ENCODE results near the gene TNIP2. TPM values are rescaled to one million over a fixed set of nuclear protein-coding genes. Genes with fewer than 3 reads are reported as not detected.
A peak's percentile ranks its signal among the peaks of the same experiment; 100 is the strongest.
"Not testable (repeated sequence)": the region's sequence is repeated elsewhere in the genome, so short reads cannot be mapped to it uniquely, and the experiment has no call there.

Gene TNIP2
- total RNA-seq, 4 donors from 2014 or later = 56.1 to 85.5 (median 75.4) TPM

DNA sequence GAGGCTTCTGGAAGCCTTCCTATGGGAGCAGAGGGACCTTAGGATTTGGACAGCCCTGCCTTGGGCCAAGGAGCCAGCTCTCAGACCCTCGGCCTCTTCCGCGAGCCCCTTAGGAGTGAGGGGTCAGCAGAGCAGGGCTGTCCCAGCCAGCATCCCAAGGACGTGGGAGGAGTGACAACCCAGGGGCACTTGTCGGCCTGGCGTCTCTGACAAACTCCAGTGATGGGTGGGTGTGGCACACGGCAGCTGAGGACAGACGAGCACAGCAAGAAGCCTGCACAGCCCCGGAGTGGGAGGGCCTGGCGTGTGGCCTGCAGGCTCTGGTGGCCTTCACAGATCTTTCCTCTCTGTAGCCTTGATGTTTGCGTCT lies 11.6 kb upstream of the TNIP2 start:
- Histone ChIP-seq H3K27ac (replicated peaks in 1 of 4) (no peak overlapping the region), H3K9me3 (no peaks in the 10 kb centered on the region), H3K4me3 (no peak overlapping the region), H3K36me3 (no peaks in the 10 kb centered on the region), H3K4me1 (peaks cover 6 to 15% (median 14%) of the 10 kb centered on the region in 4 donors), H3K27me3 (peaks cover 0 to 6% (median 0%) of the 10 kb centered on the region in 4 donors)
- WGBS = 82% methylated on average over 11 of the region's 11 CpGs
- no peak for DNase-seq (ENCODE audit: extremely low spot score)
- intact Hi-C loops (cut with DNase I) = loop anchor here (10.0 kb wide), 3 partner anchors 167 to 267 kb away; partner anchors contain the start of genes GRK4 and NOP14
- TF ChIP-seq POLR2A (IDR thresholded peaks at IDR 0.05; ENCODE audit: low read depth) = no peak
- no peak for TF ChIP-seq POLR2AphosphoS5 (IDR thresholded peaks at IDR 0.05)
- TF ChIP-seq, protein P1, sequence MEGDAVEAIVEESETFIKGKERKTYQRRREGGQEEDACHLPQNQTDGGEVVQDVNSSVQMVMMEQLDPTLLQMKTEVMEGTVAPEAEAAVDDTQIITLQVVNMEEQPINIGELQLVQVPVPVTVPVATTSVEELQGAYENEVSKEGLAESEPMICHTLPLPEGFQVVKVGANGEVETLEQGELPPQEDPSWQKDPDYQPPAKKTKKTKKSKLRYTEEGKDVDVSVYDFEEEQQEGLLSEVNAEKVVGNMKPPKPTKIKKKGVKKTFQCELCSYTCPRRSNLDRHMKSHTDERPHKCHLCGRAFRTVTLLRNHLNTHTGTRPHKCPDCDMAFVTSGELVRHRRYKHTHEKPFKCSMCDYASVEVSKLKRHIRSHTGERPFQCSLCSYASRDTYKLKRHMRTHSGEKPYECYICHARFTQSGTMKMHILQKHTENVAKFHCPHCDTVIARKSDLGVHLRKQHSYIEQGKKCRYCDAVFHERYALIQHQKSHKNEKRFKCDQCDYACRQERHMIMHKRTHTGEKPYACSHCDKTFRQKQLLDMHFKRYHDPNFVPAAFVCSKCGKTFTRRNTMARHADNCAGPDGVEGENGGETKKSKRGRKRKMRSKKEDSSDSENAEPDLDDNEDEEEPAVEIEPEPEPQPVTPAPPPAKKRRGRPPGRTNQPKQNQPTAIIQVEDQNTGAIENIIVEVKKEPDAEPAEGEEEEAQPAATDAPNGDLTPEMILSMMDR (IDR thresholded peaks at IDR 0.05) = no peak
- TF ChIP-seq EP300 (IDR thresholded peaks at IDR 0.05) = no peak

DNA sequence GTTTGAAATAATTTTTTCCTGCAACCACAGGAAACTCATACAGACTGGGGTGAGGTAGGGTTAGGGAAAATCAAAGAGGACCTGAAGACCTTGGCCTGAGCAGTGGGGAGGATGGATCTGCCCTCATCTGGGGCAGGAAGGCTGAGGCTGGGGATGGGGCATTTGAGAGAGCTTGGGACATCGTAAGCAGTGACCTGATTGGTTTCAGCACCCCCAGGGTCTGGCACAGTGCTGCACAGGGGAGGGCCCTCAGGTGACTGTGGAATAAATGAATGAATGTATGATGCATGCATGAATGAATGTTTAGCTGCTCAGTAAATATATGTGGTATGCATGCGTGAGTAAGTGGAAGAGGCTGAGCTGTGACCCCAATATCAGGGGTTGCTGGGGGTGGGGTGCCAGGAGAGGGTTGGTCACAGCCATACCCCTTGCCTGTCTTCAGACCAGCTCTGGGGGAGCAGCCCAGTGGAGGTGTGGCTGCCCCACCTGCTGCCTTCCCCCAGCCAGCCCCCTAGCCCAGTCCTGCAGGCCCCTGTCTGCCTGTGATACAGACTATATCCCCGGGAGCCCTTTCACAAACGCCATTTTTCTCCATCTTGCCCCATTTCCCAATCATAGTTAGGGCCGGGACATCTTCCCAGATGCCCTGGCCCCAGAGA lies 11.0 kb upstream of the TNIP2 start:
- intact Hi-C loops (cut with DNase I) = loop anchor here (10.0 kb wide), 3 partner anchors 168 to 268 kb away; partner anchors contain the start of genes GRK4 and NOP14
- TF ChIP-seq POLR2AphosphoS5 (IDR thresholded peaks at IDR 0.05) = no peak
- TF ChIP-seq EP300 (IDR thresholded peaks at IDR 0.05) = no peak
- TF ChIP-seq, protein P1 (IDR thresholded peaks at IDR 0.05) = no peak
- no peak for TF ChIP-seq POLR2A (IDR thresholded peaks at IDR 0.05; ENCODE audit: low read depth)

DNA sequence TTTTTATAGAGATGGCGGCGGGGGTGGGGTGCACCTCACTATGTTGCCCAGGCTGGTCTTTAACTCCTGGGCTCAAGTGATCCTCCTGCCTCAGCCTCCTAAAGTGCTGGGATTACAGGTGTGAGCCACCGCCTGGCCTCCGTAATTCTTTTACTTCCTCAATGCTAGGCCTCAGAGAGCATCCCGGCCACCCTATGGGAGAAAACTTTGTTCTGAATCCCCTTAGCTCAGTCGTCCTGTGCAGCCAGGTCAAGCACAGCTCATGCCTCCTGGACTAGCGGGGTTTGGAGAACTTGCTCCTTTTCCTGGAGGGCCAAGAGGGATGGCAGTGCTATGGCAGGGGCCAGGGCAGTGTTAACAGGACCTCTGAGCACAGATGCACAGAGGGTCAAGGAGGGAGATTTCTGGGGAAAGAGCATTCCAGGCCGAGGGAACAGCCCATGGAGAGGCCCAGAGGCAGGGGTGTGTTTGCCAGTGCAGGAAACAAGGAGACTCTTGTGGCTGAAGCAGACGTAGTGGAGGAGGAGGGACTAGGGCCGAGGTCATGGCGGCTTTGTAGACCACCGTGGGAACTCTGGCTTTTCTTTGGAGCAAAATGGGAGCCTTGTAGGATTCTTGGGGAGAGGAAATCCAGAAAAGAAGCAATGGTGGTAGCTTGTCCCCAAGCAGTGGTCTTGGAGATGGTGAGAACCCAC lies 9.8 kb upstream of the TNIP2 start:
- Histone ChIP-seq H3K4me3 (no peak overlapping the region), H3K36me3 (no peaks in the 10 kb centered on the region), H3K27me3 (peaks cover 0 to 6% (median 0%) of the 10 kb centered on the region in 4 donors), H3K4me1 (peaks cover 6 to 15% (median 14%) of the 10 kb centered on the region in 4 donors), H3K9me3 (no peaks in the 10 kb centered on the region), H3K27ac (replicated peaks in 1 of 4) (no peak overlapping the region)
- intact Hi-C loops (cut with DNase I) = loop anchor here (10.0 kb wide), 3 partner anchors 169 to 269 kb away; partner anchors contain the start of genes GRK4 and NOP14
- DNase-seq (ENCODE audit: extremely low spot score) = no peak
- no peak for TF ChIP-seq POLR2AphosphoS5 (IDR thresholded peaks at IDR 0.05)
- no peak for TF ChIP-seq POLR2A (IDR thresholded peaks at IDR 0.05; ENCODE audit: low read depth)
- no peak for TF ChIP-seq EP300 (IDR thresholded peaks at IDR 0.05)
- TF ChIP-seq, protein P1 (IDR thresholded peaks at IDR 0.05) = no peak
- WGBS = 93% methylated on average over 11 of the region's 12 CpGs

More for the DNA sequence above, 11.0 kb upstream of the TNIP2 start:
- 90% methylated on average over 5 of the region's 5 CpGs for WGBS
- no peak for DNase-seq (ENCODE audit: extremely low spot score)
- Histone ChIP-seq H3K9me3 (no peaks in the 10 kb centered on the region), H3K27ac (replicated peaks in 1 of 4) (no peak overlapping the region), H3K4me3 (no peak overlapping the region), H3K27me3 (peaks cover 0 to 6% (median 0%) of the 10 kb centered on the region in 4 donors), H3K4me1 (peaks cover 6 to 15% (median 14%) of the 10 kb centered on the region in 4 donors), H3K36me3 (no peaks in the 10 kb centered on the region)

DNA sequence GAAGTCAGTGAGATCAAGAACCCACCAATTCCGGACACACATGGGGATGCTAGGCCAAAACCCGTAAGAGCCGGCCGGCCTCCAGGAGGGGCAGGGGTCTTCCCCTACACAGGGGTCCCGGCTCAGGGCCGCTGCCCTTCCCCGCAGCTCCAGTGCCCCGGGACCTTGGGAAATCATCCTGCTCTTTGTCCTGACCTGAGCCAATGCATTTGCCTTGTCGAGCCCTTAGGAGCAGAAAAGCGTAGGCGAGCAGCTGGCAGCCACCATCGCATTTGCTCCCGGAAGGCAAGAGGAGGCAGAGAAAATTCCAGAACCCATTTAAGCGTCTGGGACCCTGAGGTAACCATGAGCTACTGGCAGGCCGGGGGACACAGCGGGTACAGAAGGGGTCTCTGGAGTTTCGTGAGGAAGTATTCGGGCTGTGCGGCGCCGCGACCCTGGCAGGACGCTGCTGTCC lies 7.4 kb upstream of the TNIP2 start:
- intact Hi-C loops (cut with DNase I) = loop anchor here (10.0 kb wide), 3 partner anchors 171 to 271 kb away; partner anchors contain the start of genes GRK4 and NOP14
- Histone ChIP-seq H3K4me3 (peak overlapping the region; percentile 51 to 68 (median 57)), H3K27me3 (peaks cover 0 to under 1% (median 0%) of the 10 kb centered on the region in 4 donors), H3K36me3 (no peaks in the 10 kb centered on the region), H3K4me1 (peaks cover 6 to 15% (median 14%) of the 10 kb centered on the region in 4 donors), H3K27ac (replicated peaks in 1 of 4) (peak overlapping the region; percentile 57 to 76 (median 74)), H3K9me3 (no peaks in the 10 kb centered on the region)
- no peak for DNase-seq (ENCODE audit: extremely low spot score)
- WGBS = 69% methylated on average over 12 of the region's 23 CpGs
- no peak for TF ChIP-seq EP300 (IDR thresholded peaks at IDR 0.05)
- no peak for TF ChIP-seq POLR2A (IDR thresholded peaks at IDR 0.05; ENCODE audit: low read depth)
- TF ChIP-seq, protein P1 (IDR thresholded peaks at IDR 0.05) = no peak
- TF ChIP-seq POLR2AphosphoS5 (IDR thresholded peaks at IDR 0.05) = no peak

DNA sequence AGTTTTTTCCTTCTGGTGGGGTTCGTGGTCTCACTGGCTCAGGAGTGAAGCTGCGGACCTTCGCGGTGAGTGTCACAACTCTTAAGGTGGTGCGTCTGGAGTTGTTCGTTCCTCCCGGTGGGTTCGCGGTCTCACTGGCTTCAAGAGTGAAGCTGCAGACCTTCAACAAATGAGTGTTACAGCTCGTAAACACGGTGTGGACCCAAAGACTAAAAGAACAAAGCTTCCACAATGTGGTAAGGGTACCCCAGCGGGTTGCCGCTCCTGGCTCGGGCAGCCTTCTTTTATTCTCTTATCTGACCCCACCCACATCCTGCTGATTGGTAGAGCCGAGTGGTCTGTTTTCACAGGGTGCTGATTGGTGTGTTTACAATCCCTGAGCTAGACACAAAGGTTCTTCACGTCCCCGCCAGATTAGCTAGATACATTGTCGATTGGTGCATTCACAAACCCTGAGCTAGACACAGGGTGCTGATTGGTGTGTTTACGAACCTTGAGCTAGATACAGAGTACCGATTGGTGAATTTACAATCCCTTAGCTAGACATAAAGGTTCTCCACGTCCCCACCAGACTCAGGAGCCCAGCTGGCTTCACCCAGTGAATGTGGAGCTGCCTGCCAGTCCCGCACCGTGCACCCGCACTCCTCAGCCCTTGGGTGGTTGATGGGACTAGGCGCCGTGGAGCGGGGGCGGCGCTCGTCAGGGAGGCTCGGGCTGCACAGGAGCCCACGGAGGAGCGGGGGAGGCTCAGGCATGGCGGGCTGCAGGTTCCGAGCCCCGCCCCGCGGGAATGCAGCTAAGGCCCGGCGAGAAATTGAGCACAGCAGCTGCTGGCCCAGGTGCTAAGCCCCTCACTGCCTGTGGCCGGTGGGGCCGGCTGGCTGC lies 6.6 kb upstream of the TNIP2 start:
- H3K9me3 ChIP-seq; DNase-seq (ENCODE audit: extremely low spot score); H3K36me3 ChIP-seq; H3K27ac ChIP-seq (replicated peaks in 1 of 4); H3K4me3 ChIP-seq; H3K27me3 ChIP-seq: not testable (repeated sequence)
- peaks cover 5 to 15% (median 14%) of the 10 kb centered on the region in 4 donors for H3K4me1 ChIP-seq
- intact Hi-C loops (cut with DNase I) = loop anchor here (10.0 kb wide), 3 partner anchors 172 to 272 kb away; partner anchors contain the start of genes GRK4 and NOP14
- WGBS = 96% methylated on average over 28 of the region's 42 CpGs

Measured in esophagus muscularis mucosa (tissue), 4 donors.